NCI-H510A treated with DMSO at 0.1 percent for 48 hours (cell line): ENCODE measurements around the gene HIPK3.

ENCODE experiments used
- DNase-seq: peaks from one replicate; lab custom pipeline; 2025; lab: John Stamatoyannopoulos, UW

Gene HIPK3

DNA sequence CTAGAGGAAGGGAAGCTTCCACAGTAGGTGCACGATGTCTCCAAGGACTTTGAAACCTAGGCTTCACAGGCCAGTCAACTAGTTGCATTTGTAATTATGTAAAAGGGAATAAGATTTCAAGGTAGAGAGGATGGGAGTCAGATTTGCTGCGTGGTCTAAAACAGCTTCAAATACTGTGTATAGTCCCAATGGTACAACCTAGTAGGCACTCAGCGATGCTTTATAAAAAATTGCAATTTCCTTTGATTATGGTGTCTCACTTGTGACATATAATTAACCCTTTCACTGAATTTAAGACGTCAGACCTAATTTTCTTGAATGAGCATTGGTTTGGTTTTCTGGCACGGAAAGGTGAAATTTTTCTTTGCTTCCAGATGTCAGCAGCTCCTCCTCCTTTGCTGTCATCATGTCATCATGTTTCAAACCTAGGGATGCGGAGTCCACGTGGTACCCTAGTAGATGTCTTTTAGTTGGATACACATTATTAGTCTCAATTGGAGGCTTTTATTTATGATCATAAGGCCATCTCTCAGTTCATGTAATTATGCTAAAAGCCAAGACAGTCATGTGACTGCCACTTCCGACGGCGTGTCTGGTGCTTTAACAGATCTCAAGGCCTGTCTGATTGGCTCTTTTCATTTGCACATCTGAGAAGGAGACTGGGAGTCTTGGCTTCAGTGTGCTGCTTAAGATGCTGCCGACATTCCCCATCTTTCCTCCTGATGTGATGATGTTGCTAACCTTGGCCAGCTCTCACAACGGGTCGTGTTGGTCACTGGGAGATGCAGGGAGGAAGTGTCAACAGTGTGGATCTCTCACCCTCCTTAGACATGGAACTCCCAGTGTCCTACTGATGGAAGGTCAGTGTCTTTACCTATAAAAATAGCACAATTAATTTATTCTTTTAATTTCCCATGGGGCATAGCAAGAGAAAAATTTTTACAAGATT, 134.0 kb downstream of the HIPK3 start:
- no peak for DNase-seq

DNA sequence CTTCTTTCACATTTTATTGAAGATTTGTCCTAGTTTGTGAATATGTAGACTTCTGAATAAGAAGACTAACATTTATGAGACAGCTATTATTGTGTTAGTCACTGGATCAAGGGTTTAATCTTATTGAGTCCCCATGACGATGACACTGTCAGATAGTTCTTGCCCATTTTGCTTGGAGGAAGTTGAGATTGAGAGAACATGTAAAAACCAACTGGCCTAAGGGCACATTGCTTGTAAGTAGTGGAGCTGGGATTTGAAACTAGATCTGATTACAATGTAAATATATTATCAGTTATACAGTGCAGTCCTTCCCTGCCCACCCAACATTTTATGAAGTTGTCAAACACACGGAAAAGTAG, 134.7 kb downstream of the HIPK3 start:
- no peak for DNase-seq

DNA sequence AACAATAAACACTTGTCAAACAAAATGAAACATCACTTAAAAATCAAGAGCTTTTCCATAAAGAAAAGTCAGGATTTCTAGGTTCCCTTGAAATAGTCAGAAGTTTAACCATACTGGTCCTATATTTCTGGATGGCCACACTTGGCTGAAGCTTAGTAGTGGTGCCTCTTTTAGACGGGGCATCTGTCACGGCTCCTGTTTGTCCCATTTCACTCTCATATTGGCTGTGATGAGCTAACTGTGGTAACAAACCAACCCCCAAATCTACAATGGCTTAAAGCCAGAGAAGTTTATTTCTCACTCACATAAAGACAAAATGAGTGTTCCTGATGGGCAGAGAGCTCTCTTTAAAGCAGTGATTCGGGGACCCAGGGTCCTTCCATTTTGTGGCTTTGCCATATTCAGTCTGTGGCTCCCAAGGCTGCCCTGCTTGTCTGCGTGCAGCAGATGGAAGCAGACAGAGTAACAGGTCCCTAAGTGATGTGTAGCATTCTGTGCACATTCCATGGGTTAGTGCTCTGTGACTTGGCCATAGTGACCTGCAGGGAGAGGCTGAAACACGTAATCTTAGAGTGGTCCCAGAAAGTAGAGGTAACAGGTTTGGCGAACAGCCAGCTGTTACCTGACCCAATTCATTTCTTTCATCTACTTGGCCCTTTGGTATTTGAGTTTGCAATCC, 137.4 kb downstream of the HIPK3 start:
- DNase-seq = no peak

DNA sequence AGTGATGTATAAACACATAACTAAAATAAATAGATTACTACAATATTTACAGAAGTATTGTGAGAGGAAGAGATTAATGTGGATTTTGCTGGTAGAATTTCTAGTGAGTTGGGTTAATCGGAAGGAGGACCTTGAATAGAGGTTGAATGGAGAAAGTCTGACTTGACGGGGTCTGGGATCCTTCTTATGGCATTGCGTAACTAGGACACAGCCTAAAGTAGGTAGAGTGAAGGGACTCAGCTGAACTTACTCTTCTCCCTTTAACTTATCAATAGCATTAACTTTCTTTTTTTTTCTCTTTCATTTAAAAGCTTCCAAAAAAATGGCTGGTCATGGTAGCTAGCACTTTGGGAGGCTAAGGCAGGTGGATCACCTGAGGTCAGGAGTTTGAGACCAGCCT, 139.2 kb downstream of the HIPK3 start:
- no peak for DNase-seq

DNA sequence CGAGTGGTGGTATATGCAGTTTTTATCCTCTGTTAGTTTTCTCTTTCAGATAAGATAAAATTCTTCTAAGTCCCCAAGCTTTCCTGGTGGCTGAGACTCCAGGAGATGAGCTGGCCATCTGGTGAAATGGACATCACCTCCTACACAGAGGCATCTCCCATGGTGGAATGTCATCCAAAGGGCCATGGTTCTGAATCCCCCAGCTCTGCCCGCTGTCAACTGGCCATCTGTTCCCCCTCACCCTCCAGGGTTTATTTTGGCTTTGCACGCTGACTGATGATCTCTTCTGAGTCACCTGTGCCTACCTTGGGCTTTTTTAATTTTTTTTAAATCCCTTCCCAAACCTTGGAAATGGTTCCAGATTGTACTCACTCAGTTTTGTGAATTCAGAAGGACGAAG, 142.2 kb downstream of the HIPK3 start:
- no peak for DNase-seq

DNA sequence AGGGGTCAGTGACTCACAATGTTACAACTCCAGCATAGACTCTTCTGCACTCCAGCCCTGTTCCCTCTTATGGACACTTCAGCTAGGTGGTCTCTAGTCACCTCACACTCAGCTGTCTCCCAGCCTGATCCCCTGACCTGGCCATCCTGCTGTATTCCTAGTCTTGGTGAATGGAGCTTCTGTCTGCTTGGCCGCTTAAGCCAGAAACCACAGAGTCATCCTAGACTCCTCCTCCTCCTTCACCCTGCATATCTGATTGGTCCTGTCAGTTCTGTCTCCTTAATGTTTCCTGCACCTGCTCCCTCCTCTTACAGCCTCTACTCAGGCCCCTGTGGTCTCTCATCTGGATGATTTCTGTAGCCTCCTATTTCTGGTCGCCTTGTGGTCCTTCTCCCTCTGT, 144.9 kb downstream of the HIPK3 start:
- peak; percentile 17 for DNase-seq

DNA sequence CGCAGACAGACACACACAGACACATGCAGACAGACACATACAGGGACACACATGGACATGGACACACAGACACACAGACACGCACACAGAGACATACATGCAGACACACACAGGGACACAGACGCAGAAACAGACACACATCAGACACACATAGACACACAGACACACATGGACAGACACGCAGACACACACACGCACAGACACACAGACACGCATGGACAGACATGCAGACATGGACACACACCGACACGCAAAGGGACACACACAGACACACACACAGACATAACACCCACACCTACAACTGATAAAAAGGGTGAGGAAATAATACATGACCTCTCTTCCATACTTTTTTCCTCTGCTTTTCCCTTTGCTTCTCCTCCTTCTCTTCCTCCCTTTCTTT, 146.2 kb downstream of the HIPK3 start:
- no peak for DNase-seq

DNA sequence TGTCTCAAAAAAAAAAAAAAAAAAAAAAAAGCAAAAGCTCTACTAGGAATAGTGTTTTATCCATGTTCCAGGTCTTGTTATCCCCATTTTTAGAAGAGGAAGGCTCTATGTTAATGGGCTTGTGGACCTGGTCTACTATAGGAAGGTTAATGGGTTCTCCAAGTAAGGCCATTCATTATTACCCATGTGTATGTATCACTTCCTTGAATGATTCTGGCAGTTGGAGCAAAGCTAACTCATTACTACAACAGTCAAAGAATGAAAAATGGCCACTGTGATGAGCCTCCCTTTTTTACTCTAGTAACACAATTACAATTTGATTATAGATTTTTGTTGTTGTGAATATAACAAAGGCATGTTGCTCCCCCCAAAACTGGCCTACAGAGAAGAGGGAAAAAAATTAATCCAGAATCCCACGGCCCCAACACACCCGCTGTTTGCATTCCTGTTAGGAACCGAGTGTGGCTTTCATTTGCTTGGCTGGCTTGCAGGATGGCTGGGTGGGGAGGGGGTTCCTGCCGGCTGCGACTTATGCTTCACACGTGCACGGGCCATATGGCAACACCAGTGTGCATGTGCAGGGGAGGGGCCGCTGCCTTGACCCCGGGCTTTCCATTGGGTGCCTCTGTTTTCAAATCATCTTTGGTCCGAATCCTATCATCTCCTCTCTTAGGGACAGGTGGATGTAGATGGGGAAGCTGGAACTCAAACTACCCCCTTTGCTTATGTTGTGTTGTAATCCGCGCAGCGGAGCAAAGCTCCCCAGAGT, 148.8 kb downstream of the HIPK3 start:
- no peak for DNase-seq
